HEK293T (cell line): Measurements from ENCODE around the gene THEMIS.

Experiments used
- CTCF ChIA-PET: fragments of 350-600 bp; formaldehyde crosslinking; extraction: SDS; loops from one replicate; lab custom pipeline; 2021; ENCODE audit warnings: antibody characterized with exemption, inconsistent platforms; lab: Yijun Ruan, JAX
- POLR2A ChIA-PET: fragments of 350-600 bp; formaldehyde crosslinking; extraction: SDS; loops from one replicate; lab custom pipeline; 2020; ENCODE audit warnings: antibody characterized with exemption, inconsistent platforms; lab: Yijun Ruan, JAX
- DNase-seq: peaks from one replicate; pipeline ENCODE4 v3.0.0; 2012; ENCODE audit warnings: mixed read lengths; ENCODE audit errors: extremely low spot score
- ARNT ChIP-seq: fragments of 450-650 bp; IDR thresholded peaks from 2 replicates; pipeline ENCODE4 v1.6.1; 2017; ENCODE audit warnings: mild to moderate bottlenecking
- BHLHE40 ChIP-seq: fragments of 450-650 bp; IDR thresholded peaks from 2 replicates; pipeline ENCODE4 v1.6.1; 2016; ENCODE audit warnings: mild to moderate bottlenecking, moderate library complexity, borderline replicate concordance
- CTBP1 ChIP-seq: fragments of 450-650 bp; IDR thresholded peaks from 2 replicates; pipeline ENCODE4 v1.6.1; 2016; ENCODE audit warnings: borderline replicate concordance
- ELF4 ChIP-seq: fragments of 450-650 bp; IDR thresholded peaks from 2 replicates; pipeline ENCODE4 v1.6.1; 2017; ENCODE audit warnings: antibody characterized with exemption
- FOXA1 ChIP-seq: fragments of 450-650 bp; IDR thresholded peaks from 2 replicates; pipeline ENCODE4 v1.6.1; 2016; ENCODE audit warnings: mild to moderate bottlenecking
- FOXK2 ChIP-seq: fragments of 450-650 bp; IDR thresholded peaks from 2 replicates; pipeline ENCODE4 v1.6.1; 2016; ENCODE audit warnings: mild to moderate bottlenecking
- FOXM1 ChIP-seq: fragments of 450-650 bp; IDR thresholded peaks from 2 replicates; pipeline ENCODE4 v1.6.1; 2017; ENCODE audit warnings: mild to moderate bottlenecking, borderline replicate concordance
- HDGF ChIP-seq: fragments of 450-650 bp; IDR thresholded peaks from 2 replicates; pipeline ENCODE4 v1.6.1; 2017; ENCODE audit warnings: antibody characterized with exemption, borderline replicate concordance
- L3MBTL2 ChIP-seq: fragments of 450-650 bp; conservative IDR thresholded peaks from 2 replicates; pipeline ENCODE4 v1.6.1; 2016; ENCODE audit warnings: mild to moderate bottlenecking
- LEF1 ChIP-seq: fragments of 450-650 bp; IDR thresholded peaks from 2 replicates; pipeline ENCODE4 v1.6.1; 2017; ENCODE audit warnings: mild to moderate bottlenecking, borderline replicate concordance
- NFRKB ChIP-seq: fragments of 450-650 bp; IDR thresholded peaks from 2 replicates; pipeline ENCODE4 v1.6.1; 2016; ENCODE audit warnings: mild to moderate bottlenecking, moderate library complexity
- PKNOX1 ChIP-seq: fragments of 450-650 bp; IDR thresholded peaks from 2 replicates; pipeline ENCODE4 v1.6.1; 2016
- SP1 ChIP-seq: fragments of 450-650 bp; IDR thresholded peaks from 2 replicates; pipeline ENCODE4 v1.6.1; 2017
- SUZ12 ChIP-seq: fragments of 450-650 bp; IDR thresholded peaks from 2 replicates; pipeline ENCODE4 v1.6.1; 2016; ENCODE audit warnings: mild to moderate bottlenecking
- TARDBP ChIP-seq: fragments of 450-650 bp; IDR thresholded peaks from 2 replicates; pipeline ENCODE4 v1.6.1; 2016
- ZNF384 ChIP-seq: fragments of 450-650 bp; IDR thresholded peaks from 2 replicates; pipeline ENCODE4 v1.6.1; 2016

The THEMIS gene

GRCh38 chr6:127858727-127859391, 42.0 kb downstream of the THEMIS start:
- TF ChIP-seq TARDBP: no peak
- no peak for TF ChIP-seq SP1
- no peak for TF ChIP-seq LEF1
- TF ChIP-seq HDGF: no peak
- TF ChIP-seq BHLHE40: no peak
- TF ChIP-seq FOXA1: no peak
- no peak for TF ChIP-seq ARNT
- TF ChIP-seq ELF4: no peak
- CTCF ChIA-PET: no interaction called here
- POLR2A ChIA-PET: no interaction called here
- DNase-seq: peak; percentile 12

- no peak for TF ChIP-seq SP1
- TF ChIP-seq FOXM1: no peak
- TF ChIP-seq TARDBP: no peak
- no peak for TF ChIP-seq FOXK2
- TF ChIP-seq PKNOX1: no peak
- CTCF ChIA-PET: no interaction called here
- POLR2A ChIA-PET: no interaction called here
- DNase-seq: no peak
These were observed 43.7 kb downstream of the THEMIS start for GRCh38 chr6:127857051-127857637.

GRCh38 chr6:127855542-127856159, 45.2 kb downstream of the THEMIS start:
- POLR2A ChIA-PET: no interaction called here
- CTCF ChIA-PET: interaction anchor here (0.7 to 1.3 kb wide), 6 partner anchors 13 to 1398 kb away, joined by 3 to 4 read pairs (median 4); no protein-coding TSS in a partner anchor
- TF ChIP-seq L3MBTL2 (no peak), SP1 (no peak), LEF1 (no peak), FOXA1 (no peak), NFRKB (no peak), ZNF384 (no peak), CTBP1 (no peak), FOXM1 (no peak), ELF4 (no peak), PKNOX1 (no peak), BHLHE40 (no peak), HDGF (no peak)
- DNase-seq: peak; percentile 13

GRCh38 chr6:127854009-127854408, 46.8 kb downstream of the THEMIS start:
- no peak for DNase-seq
- POLR2A ChIA-PET: no interaction called here
- TF ChIP-seq NFRKB: no peak
- no peak for TF ChIP-seq BHLHE40
- no peak for TF ChIP-seq PKNOX1
- TF ChIP-seq SUZ12: no peak
- no peak for TF ChIP-seq FOXK2
- no peak for TF ChIP-seq FOXM1
- CTCF ChIA-PET: interaction anchor here (0.6 to 0.7 kb wide), 2 partner anchors 67 to 113 kb away, joined by 3 to 4 read pairs; no protein-coding TSS in a partner anchor

GRCh38 chr6:127851197-127851596, 49.7 kb downstream of the THEMIS start:
- TF ChIP-seq ZNF384: no peak
- no peak for TF ChIP-seq LEF1
- no peak for TF ChIP-seq PKNOX1
- no peak for TF ChIP-seq SP1
- no peak for TF ChIP-seq FOXM1
- TF ChIP-seq L3MBTL2: no peak
- TF ChIP-seq CTBP1: no peak
- TF ChIP-seq SUZ12: no peak
- no peak for TF ChIP-seq NFRKB
- no peak for TF ChIP-seq TARDBP
- TF ChIP-seq HDGF: no peak
- no peak for TF ChIP-seq FOXA1
- TF ChIP-seq ARNT: no peak
- no peak for TF ChIP-seq BHLHE40
- no peak for TF ChIP-seq ELF4
- ChIA-PET CTCF (no interaction called here), POLR2A (no interaction called here)
- DNase-seq: no peak
